Common myeloid progenitor, CD34-positive (primary cell): ENCODE data around the gene DEDD2.
A peak's percentile ranks its signal among the peaks of the same experiment; 100 is the strongest.

Experiments
- CTCF ChIA-PET: fragments of 350-600 bp; sonication (Branson Sonifier 250); formaldehyde crosslinking; loops from one replicate; lab custom pipeline; 2021; ENCODE audit warnings: antibody characterized with exemption; lab: Charles Lee
- POLR2A ChIA-PET: fragments of 350-600 bp; sonication (Branson Sonifier 250); formaldehyde crosslinking; loops from one replicate; lab custom pipeline; 2021; ENCODE audit warnings: antibody characterized with exemption; lab: Charles Lee
- DNase-seq, 3 donors: peaks; one replicate each; pipeline versions ENCODE4 v3.0.0 to v3.0.0-alpha.2; 2013
- H3K27ac ChIP-seq, 2 experiments: 1 replicate in 1 of 2; 2 replicates in 1 of 2; pipeline ENCODE4 v1.7.0; 2013; ENCODE audit warnings: inconsistent platforms in 2 of 2, low read length in 2 of 2, mild to moderate bottlenecking in 2 of 2, low read depth in 1 of 2, moderate library complexity in 1 of 2; ENCODE audit not compliant: severe bottlenecking in 2 of 2, insufficient read depth in 1 of 2, poor library complexity in 1 of 2
- H3K27me3 ChIP-seq, 5 experiments: replicated peaks in 2 of 5; 1 replicate in 3 of 5; 2 replicates in 2 of 5; pipeline versions ENCODE4 v1.6.1 to v1.7.0; 2013; ENCODE audit warnings: low read length in 4 of 5, mild to moderate bottlenecking in 2 of 5, moderate library complexity in 2 of 5, inconsistent platforms in 1 of 5; ENCODE audit not compliant: insufficient read depth in 5 of 5, control insufficient read depth in 4 of 5
- H3K36me3 ChIP-seq, 4 experiments: 1 replicate in 2 of 4; 2 replicates in 2 of 4; pipeline versions ENCODE4 v1.6.1 to v1.7.0; 2013; ENCODE audit warnings: low read length in 3 of 4, control low read depth in 1 of 4, mild to moderate bottlenecking in 1 of 4; ENCODE audit not compliant: control insufficient read depth in 4 of 4, insufficient read depth in 4 of 4
- H3K4me1 ChIP-seq, 4 experiments: 1 replicate in 3 of 4; 2 replicates in 1 of 4; pipeline versions ENCODE4 v1.6.1 to v1.7.1; 2013; ENCODE audit warnings: low read length in 3 of 4, mild to moderate bottlenecking in 3 of 4, control low read depth in 1 of 4, inconsistent platforms in 1 of 4, moderate library complexity in 1 of 4; ENCODE audit not compliant: control insufficient read depth in 4 of 4, insufficient read depth in 4 of 4; ENCODE audit errors: control extremely low read depth in 1 of 4
- H3K4me3 ChIP-seq, 7 experiments: 1 replicate in 4 of 7; 2 replicates in 3 of 7; pipeline versions ENCODE4 v1.5.1 to v1.7.0; 2013; ENCODE audit warnings: mild to moderate bottlenecking in 7 of 7, low read length in 6 of 7, moderate library complexity in 6 of 7, inconsistent platforms in 2 of 7, low read depth in 2 of 7, control low read depth in 1 of 7; ENCODE audit not compliant: insufficient read depth in 4 of 7, control insufficient read depth in 1 of 7; ENCODE audit errors: extremely low read depth in 1 of 7
- H3K9me3 ChIP-seq, 5 experiments: 1 replicate in 4 of 5; 2 replicates in 1 of 5; pipeline versions ENCODE4 v1.6.1 to v1.7.1; 2013; ENCODE audit warnings: low read length in 4 of 5, mild to moderate bottlenecking in 2 of 5, inconsistent platforms in 1 of 5, low read depth in 1 of 5, moderate library complexity in 1 of 5; ENCODE audit not compliant: control insufficient read depth in 4 of 5, insufficient read depth in 2 of 5; ENCODE audit errors: control extremely low read depth in 1 of 5
- WGBS: methylation state at CpG from one replicate; pipeline ENCODE4 v1.1.5; 2013; ENCODE audit not compliant: insufficient coverage; 5-methylcytosine and 5-hydroxymethylcytosine counted together

DEDD2 gene

GRCh38 chr19:42242512-42243409, 25.3 kb upstream of the DEDD2 start, which contains the start of gene GSK3A:
Gene GSK3A (minus strand): TSS chr19:42242602. CDS start chr19:42242465, 137 bp downstream.
- H3K27ac ChIP-seq, result peak within 1 kb of the TSS; percentile 76 to 93
- H3K4me1 ChIP-seq, result peaks cover 7 to 36% (median 27%) of the 10 kb centered on the region in 4 experiments
- peak within 1 kb of the TSS; percentile 68 to 95 (median 88) for H3K4me3 ChIP-seq
- no peaks in the 10 kb centered on the region for H3K9me3 ChIP-seq
- H3K27me3 ChIP-seq, result no peaks in the 10 kb centered on the region
- WGBS, result 0% methylated on average over 69 of the region's 76 CpGs
- peaks cover 0 to 29% (median 14%) of the 10 kb centered on the region in 4 experiments for H3K36me3 ChIP-seq
- peak; percentile 100 for DNase-seq
- ChIA-PET POLR2A (interaction anchor here (0.5 to 1.5 kb wide), 10 partner anchors 9 to 167 kb away, joined by 3 to 5 read pairs (median 3); partner anchors contain the start of genes ZNF526 and ZNF574), CTCF (interaction anchor here (0.8 to 12.3 kb wide), 14 partner anchors 9 to 146 kb away, joined by 3 to 159 read pairs (median 3); partner anchors contain the start of gene ZNF526)

GRCh38 chr19:42242069-42242511, 24.6 kb upstream of the DEDD2 start:
- WGBS, result 0% methylated on average over 17 of the region's 49 CpGs
- Histone ChIP-seq H3K36me3 (peaks cover 0 to 26% (median 14%) of the 10 kb centered on the region in 4 experiments), H3K4me1 (peaks cover 7 to 36% (median 27%) of the 10 kb centered on the region in 4 experiments), H3K4me3 (peak overlapping the region; percentile 65 to 95 (median 88)), H3K27ac (peak overlapping the region; percentile 76 to 93), H3K27me3 (no peaks in the 10 kb centered on the region), H3K9me3 (no peaks in the 10 kb centered on the region)
- ChIA-PET CTCF (interaction anchor here (0.8 to 12.3 kb wide), 9 partner anchors 10 to 140 kb away, joined by 3 to 159 read pairs (median 4); no protein-coding TSS in a partner anchor), POLR2A (interaction anchor here (0.5 to 1.5 kb wide), 6 partner anchors 14 to 42 kb away, joined by 3 to 5 read pairs (median 4); partner anchors contain the start of gene ZNF526)
- no peak for DNase-seq

DNA sequence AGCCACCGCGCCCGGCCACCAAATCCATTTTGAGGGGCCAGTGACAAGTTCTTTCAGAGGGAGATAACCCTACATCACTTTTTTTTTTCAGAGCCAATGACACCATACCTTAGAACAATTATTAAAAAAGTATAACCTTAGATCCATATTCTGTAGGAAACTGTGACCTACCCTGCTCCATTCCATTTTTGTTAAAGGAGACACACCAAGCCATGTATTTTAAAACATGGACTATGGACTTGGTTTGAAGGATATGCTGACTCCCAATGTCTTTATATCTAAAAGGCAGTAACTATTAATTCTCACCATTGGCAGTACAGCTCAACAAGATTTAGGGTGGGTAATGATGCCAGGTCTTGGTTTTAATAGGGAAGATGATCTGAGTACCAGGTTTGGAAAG, 23.8 kb upstream of the DEDD2 start:
- Histone ChIP-seq H3K27ac (peak overlapping the region; percentile 76 to 93), H3K4me1 (peaks cover 7 to 33% (median 27%) of the 10 kb centered on the region in 4 experiments), H3K4me3 (peak overlapping the region in 6 of 7 experiments; percentile 81 to 95 (median 88)), H3K36me3 (peaks cover 0 to 25% (median 19%) of the 10 kb centered on the region in 4 experiments), H3K9me3 (no peaks in the 10 kb centered on the region), H3K27me3 (no peaks in the 10 kb centered on the region)
- ChIA-PET POLR2A (interaction anchor here (0.7 to 0.9 kb wide), 2 partner anchors 21 to 26 kb away, joined by 3 read pairs; no protein-coding TSS in a partner anchor), CTCF (interaction anchor here (1.0 to 12.3 kb wide), 5 partner anchors 9 to 49 kb away, joined by 3 to 159 read pairs (median 6); partner anchors contain the start of gene ZNF526)
- no CpG with 5 or more reads among the region's 3 CpGs for WGBS
- DNase-seq, result no peak

- CTCF ChIA-PET, result interaction anchor here (0.6 to 2.8 kb wide), 7 partner anchors 10 to 117 kb away, joined by 3 to 11 read pairs (median 4); partner anchors contain the start of gene ZNF526
- no peaks in the 10 kb centered on the region for H3K27me3 ChIP-seq
- H3K4me1 ChIP-seq, result peaks cover 7 to 27% (median 20%) of the 10 kb centered on the region in 4 experiments
Measured at GRCh38 chr19:42239544-42240220, 22.2 kb upstream of the DEDD2 start.

DNA sequence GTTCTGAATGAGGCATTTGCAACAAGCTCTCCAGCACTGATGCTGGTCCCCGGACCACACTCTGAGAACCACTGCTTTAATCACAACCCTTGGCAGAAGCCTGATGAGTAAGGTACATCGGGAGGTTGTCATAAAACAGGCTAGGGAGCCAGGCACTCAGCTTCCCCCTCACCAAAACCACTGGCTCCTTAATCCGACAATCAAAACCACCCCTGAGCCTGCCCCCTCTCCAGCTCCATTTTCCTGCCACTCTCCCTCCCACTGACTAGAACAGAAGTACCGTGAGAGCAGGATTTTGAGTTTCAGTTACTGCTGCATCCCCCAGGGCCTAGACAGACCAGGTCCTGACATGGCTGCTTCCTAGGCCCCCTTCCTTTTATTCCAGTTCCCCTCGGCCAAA, 17.7 kb upstream of the DEDD2 start:
- H3K4me3 ChIP-seq, result no peak overlapping the region
- no peaks in the 10 kb centered on the region for H3K27me3 ChIP-seq
- ChIA-PET CTCF (interaction anchor here (0.6 to 2.8 kb wide), 6 partner anchors 11 to 137 kb away, joined by 3 to 11 read pairs (median 4); no protein-coding TSS in a partner anchor), POLR2A (interaction anchor here (0.6 kb wide), 1 partner anchor 34 kb away, joined by 3 read pairs; the partner anchor contains the start of gene CIC)
- DNase-seq, result no peak
- no peaks in the 10 kb centered on the region for H3K9me3 ChIP-seq
- peaks cover 0 to 2% (median 0%) of the 10 kb centered on the region in 4 experiments for H3K4me1 ChIP-seq
- 81% methylated on average over 5 of the region's 5 CpGs for WGBS
- peaks cover 13 to 78% (median 64%) of the 10 kb centered on the region in 4 experiments for H3K36me3 ChIP-seq
- H3K27ac ChIP-seq, result no peak overlapping the region

More at GRCh38 chr19:42239544-42240220, 22.2 kb upstream of the DEDD2 start:
- peaks cover 4 to 35% (median 30%) of the 10 kb centered on the region in 4 experiments for H3K36me3 ChIP-seq
- DNase-seq, result no peak
- no peak overlapping the region for H3K27ac ChIP-seq
- WGBS, result 89% methylated on average over 8 of the region's 10 CpGs
- POLR2A ChIA-PET, result no interaction called here
- no peak overlapping the region for H3K4me3 ChIP-seq
- no peaks in the 10 kb centered on the region for H3K9me3 ChIP-seq

DNA sequence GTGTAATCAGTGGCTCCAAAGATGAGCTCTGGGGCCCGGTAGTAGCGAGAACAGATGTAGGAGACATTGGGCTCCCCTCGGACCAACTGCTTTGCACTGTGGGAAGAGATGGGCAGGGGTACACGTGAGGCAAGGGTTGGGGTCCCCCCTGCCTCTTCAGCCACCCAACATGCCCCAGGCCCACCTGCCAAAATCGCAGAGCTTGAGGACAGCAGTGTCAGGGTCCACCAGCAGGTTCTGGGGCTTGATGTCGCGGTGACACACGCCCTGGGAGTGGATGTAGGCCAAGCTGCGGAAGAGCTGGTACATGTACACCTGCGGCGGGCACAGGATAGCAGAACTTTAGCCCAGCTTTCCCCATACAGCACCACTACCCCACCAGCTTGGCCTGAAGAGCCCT, 16.9 kb upstream of the DEDD2 start:
- DNase-seq, result no peak
- no peaks in the 10 kb centered on the region for H3K9me3 ChIP-seq
- peaks cover 0 to 6% (median 1%) of the 10 kb centered on the region in 4 experiments for H3K4me1 ChIP-seq
- ChIA-PET CTCF (interaction anchor here (1.2 to 2.8 kb wide), 4 partner anchors 19 to 125 kb away, joined by 3 to 11 read pairs (median 5); no protein-coding TSS in a partner anchor), POLR2A (interaction anchor here (0.6 kb wide), 2 partner anchors 34 to 100 kb away, joined by 3 read pairs; partner anchors contain the start of gene CIC)
- H3K4me3 ChIP-seq, result no peak overlapping the region
- H3K27me3 ChIP-seq, result no peaks in the 10 kb centered on the region
- WGBS, result 100% methylated on average over 3 of the region's 11 CpGs
- no peak overlapping the region for H3K27ac ChIP-seq
- H3K36me3 ChIP-seq, result peaks cover 13 to 78% (median 63%) of the 10 kb centered on the region in 4 experiments
